OCI-LY7 (cell line): Measurements from ENCODE around the gene MCHR2.

Source experiments
- EZH2phosphoT487 ChIP-seq: fragments of 200-600 bp; sonication (generic); IDR thresholded peaks from 2 replicates; pipeline ENCODE4 v1.6.1; 2018; ENCODE audit warnings: low read depth, borderline replicate concordance, mild to moderate bottlenecking, mixed run types, antibody characterized with exemption, low read length, moderate library complexity, mixed read lengths
- TF ChIP-seq, protein P1 (sequence below): fragments of 200-600 bp; sonication (generic); conservative IDR thresholded peaks from 2 replicates; pipeline ENCODE4 v1.5.1; 2014; ENCODE audit warnings: mild to moderate bottlenecking, antibody characterized with exemption, low read length, moderate library complexity, mixed read lengths

DNA sequence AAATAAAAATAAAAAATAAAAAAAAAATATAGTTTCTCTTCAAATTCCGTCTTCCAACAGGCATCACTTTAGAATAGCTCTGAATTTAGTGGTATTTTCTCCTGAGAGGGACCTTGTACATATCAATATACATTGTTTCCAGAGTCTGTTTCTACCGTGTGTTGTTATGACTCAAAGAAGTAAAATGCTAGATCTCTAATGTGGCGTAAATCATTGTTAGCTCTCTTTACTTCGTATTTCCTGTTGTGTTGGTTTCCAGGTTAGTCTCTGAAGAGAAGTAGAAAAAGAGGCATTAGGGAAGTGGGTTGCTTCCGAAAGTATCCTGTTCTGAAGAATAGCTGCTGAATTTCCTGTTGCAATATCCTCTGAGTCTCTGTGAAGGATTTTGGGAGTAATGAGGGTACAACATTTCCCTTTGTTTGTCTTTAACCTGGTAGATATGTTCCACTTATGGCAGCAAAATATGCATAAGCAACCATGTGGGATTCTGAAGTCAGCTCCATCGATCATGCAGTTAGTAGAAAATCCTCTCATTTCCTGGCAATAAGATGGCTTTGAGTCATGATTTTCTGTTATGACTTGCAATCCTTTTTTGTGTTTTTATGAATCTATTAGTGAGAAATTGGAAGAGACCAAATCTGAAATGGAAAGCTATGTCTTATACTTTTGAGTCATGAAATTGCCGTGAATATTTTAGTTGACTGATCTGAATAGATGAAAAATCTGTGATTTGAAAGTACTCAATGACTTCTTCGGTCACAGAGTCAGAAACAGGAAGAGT lies 42.0 kb upstream of the MCHR2 start:
- TF ChIP-seq, protein P1, sequence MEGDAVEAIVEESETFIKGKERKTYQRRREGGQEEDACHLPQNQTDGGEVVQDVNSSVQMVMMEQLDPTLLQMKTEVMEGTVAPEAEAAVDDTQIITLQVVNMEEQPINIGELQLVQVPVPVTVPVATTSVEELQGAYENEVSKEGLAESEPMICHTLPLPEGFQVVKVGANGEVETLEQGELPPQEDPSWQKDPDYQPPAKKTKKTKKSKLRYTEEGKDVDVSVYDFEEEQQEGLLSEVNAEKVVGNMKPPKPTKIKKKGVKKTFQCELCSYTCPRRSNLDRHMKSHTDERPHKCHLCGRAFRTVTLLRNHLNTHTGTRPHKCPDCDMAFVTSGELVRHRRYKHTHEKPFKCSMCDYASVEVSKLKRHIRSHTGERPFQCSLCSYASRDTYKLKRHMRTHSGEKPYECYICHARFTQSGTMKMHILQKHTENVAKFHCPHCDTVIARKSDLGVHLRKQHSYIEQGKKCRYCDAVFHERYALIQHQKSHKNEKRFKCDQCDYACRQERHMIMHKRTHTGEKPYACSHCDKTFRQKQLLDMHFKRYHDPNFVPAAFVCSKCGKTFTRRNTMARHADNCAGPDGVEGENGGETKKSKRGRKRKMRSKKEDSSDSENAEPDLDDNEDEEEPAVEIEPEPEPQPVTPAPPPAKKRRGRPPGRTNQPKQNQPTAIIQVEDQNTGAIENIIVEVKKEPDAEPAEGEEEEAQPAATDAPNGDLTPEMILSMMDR = no peak
- TF ChIP-seq EZH2phosphoT487 = no peak
